Hepatocyte (in vitro differentiated cells): ENCODE measurements around the gene AQP5. TPM values are rescaled to one million over a fixed set of nuclear protein-coding genes. Genes with fewer than 3 reads are reported as not detected.

ENCODE experiments used
- DNase-seq: peaks from one replicate; pipeline ENCODE4 v3.0.0-alpha.2; 2016; ENCODE audit warnings: low spot score
- H2AFZ ChIP-seq: fragments of 200-600 bp; sonication (generic); 2 replicates; pipeline ENCODE4 v1.6.0; 2016; ENCODE audit warnings: antibody characterized with exemption, mild to moderate bottlenecking
- H3K27ac ChIP-seq: fragments of 200-600 bp; sonication (generic); 2 replicates; pipeline ENCODE4 v1.5.1; 2016; ENCODE audit warnings: mild to moderate bottlenecking
- H3K27me3 ChIP-seq: fragments of 200-600 bp; sonication (generic); 2 replicates; pipeline ENCODE4 v1.6.1; 2016
- H3K36me3 ChIP-seq: fragments of 200-600 bp; sonication (generic); replicated peaks from 2 replicates; pipeline ENCODE4 v1.5.1; 2016; ENCODE audit warnings: low read depth; ENCODE audit not compliant: insufficient read depth
- H3K4me1 ChIP-seq: fragments of 200-600 bp; sonication (generic); 2 replicates; pipeline ENCODE4 v1.5.1; 2016; ENCODE audit warnings: mild to moderate bottlenecking, moderate library complexity; ENCODE audit not compliant: insufficient read depth
- H3K4me2 ChIP-seq: fragments of 200-600 bp; sonication (generic); 2 replicates; pipeline ENCODE4 v1.6.0; 2016
- H3K4me3 ChIP-seq: fragments of 200-600 bp; sonication (generic); 2 replicates; pipeline ENCODE4 v1.5.1; 2016; ENCODE audit warnings: mild to moderate bottlenecking
- H3K79me2 ChIP-seq: fragments of 200-600 bp; sonication (generic); 2 replicates; pipeline ENCODE4 v1.6.0; 2017; ENCODE audit warnings: mild to moderate bottlenecking
- H3K9me2 ChIP-seq: fragments of 200-600 bp; sonication (generic); replicated peaks from 2 replicates; pipeline ENCODE4 v1.6.0; 2017; ENCODE audit warnings: mild to moderate bottlenecking; ENCODE audit not compliant: insufficient read depth
- H3K9me3 ChIP-seq: fragments of 200-600 bp; sonication (generic); 2 replicates; pipeline ENCODE4 v1.5.1; 2016; ENCODE audit warnings: low read depth, mild to moderate bottlenecking
- H4K20me1 ChIP-seq: fragments of 200-600 bp; sonication (generic); 2 replicates; pipeline ENCODE4 v1.6.0; 2016; ENCODE audit warnings: mild to moderate bottlenecking; ENCODE audit not compliant: insufficient read depth, poor library complexity, severe bottlenecking
- CTCF ChIP-seq: fragments of 200-600 bp; sonication (generic); IDR thresholded peaks from 2 replicates; pipeline ENCODE4 v1.5.1; 2016; ENCODE audit warnings: antibody characterized with exemption, mild to moderate bottlenecking; ENCODE audit not compliant: poor library complexity
- EZH2 ChIP-seq: fragments of 200-600 bp; sonication (generic); IDR thresholded peaks from 2 replicates; pipeline ENCODE4 v1.6.1; 2016; ENCODE audit warnings: antibody characterized with exemption, mild to moderate bottlenecking, borderline replicate concordance
- EZH2phosphoT487 ChIP-seq: fragments of 200-600 bp; sonication (generic); IDR thresholded peaks from one replicate; pipeline ENCODE4 v1.6.1; 2018; ENCODE audit warnings: antibody characterized with exemption, mild to moderate bottlenecking, low read depth, moderate library complexity; ENCODE audit not compliant: unreplicated experiment, severe bottlenecking
- WGBS: methylation state at CpG from one replicate; pipeline ENCODE4 v1.1.6; 2016; ENCODE audit warnings: low lambda C conversion rate; ENCODE audit errors: missing lambda C conversion rate; 5-methylcytosine and 5-hydroxymethylcytosine counted together
- polyA plus RNA-seq: library from polyadenylated mRNA; unstranded; fragments of >200 nt; fragmentation: Nextera tagmentation; extraction: Ambion mirVana; gene quantifications from 2 replicates; pipeline ENCODE4 v1.2.1, GENCODE V29; 2016
- total RNA-seq: library from RNA; depleted of rRNA; stranded (reverse); fragments of >200 nt; gene quantifications from 2 replicates; pipeline ENCODE4 v1.2.3, GENCODE V29; 2014

AQP5 gene
- total and polyA plus RNA-seq, 2 experiments from 2014 or later = 0.50 to 1.2 TPM

- TF ChIP-seq CTCF = no peak
- no peak for TF ChIP-seq EZH2phosphoT487
- no peak for TF ChIP-seq EZH2
- WGBS = 81% methylated on average over 13 of the region's 13 CpGs
- no peaks in the 10 kb centered on the region for H3K4me1 ChIP-seq
- no peak overlapping the region for H2AFZ ChIP-seq
- no peak overlapping the region for H3K4me2 ChIP-seq
- H3K4me3 ChIP-seq = no peak overlapping the region
- no peaks in the 10 kb centered on the region for H3K9me3 ChIP-seq
- H4K20me1 ChIP-seq = no peaks in the 10 kb centered on the region
- H3K9me2 ChIP-seq = no peaks in the 10 kb centered on the region
- DNase-seq = no peak
- H3K36me3 ChIP-seq = no peaks in the 10 kb centered on the region
- peaks cover 62% of the 10 kb centered on the region for H3K27me3 ChIP-seq
- H3K79me2 ChIP-seq = no peaks in the 10 kb centered on the region
- H3K27ac ChIP-seq = no peak overlapping the region
Observed at GRCh38 chr12:49955899-49956662, 5.6 kb upstream of the AQP5 start.

GRCh38 chr12:49956663-49957569, 4.8 kb upstream of the AQP5 start:
- Histone ChIP-seq H3K27ac (no peak overlapping the region), H3K27me3 (peaks cover 66% of the 10 kb centered on the region), H3K36me3 (no peaks in the 10 kb centered on the region), H4K20me1 (no peaks in the 10 kb centered on the region), H3K9me3 (no peaks in the 10 kb centered on the region), H3K79me2 (no peaks in the 10 kb centered on the region), H3K4me2 (no peak overlapping the region), H2AFZ (no peak overlapping the region), H3K4me3 (no peak overlapping the region), H3K9me2 (no peaks in the 10 kb centered on the region), H3K4me1 (no peaks in the 10 kb centered on the region)
- 82% methylated on average over 6 of the region's 6 CpGs for WGBS
- no peak for TF ChIP-seq EZH2phosphoT487
- no peak for TF ChIP-seq EZH2
- no peak for TF ChIP-seq CTCF
- no peak for DNase-seq

GRCh38 chr12:49957570-49957967, 4.1 kb upstream of the AQP5 start:
- Histone ChIP-seq H3K36me3 (no peaks in the 10 kb centered on the region), H3K27me3 (peaks cover 68% of the 10 kb centered on the region)

More at GRCh38 chr12:49957570-49957967, 4.1 kb upstream of the AQP5 start:
- no peaks in the 10 kb centered on the region for H4K20me1 ChIP-seq
- H3K4me2 ChIP-seq = no peak overlapping the region
- no peak for DNase-seq
- H3K9me2 ChIP-seq = no peaks in the 10 kb centered on the region
- no peak for TF ChIP-seq EZH2phosphoT487
- TF ChIP-seq CTCF = no peak
- no peak for TF ChIP-seq EZH2
- no peak overlapping the region for H2AFZ ChIP-seq
- H3K9me3 ChIP-seq = no peaks in the 10 kb centered on the region
- no peaks in the 10 kb centered on the region for H3K4me1 ChIP-seq
- no peaks in the 10 kb centered on the region for H3K79me2 ChIP-seq
- no peak overlapping the region for H3K4me3 ChIP-seq
- no peak overlapping the region for H3K27ac ChIP-seq
